HG03280 (cell line): Measurements from ENCODE around the gene PGM2L1.

Source experiments
- ATAC-seq: cut with Tn5 transposase; IDR thresholded peaks from one replicate; pipeline ENCODE4 v1.9.1; 2021; ENCODE audit warnings: mild to moderate bottlenecking, moderate library complexity; ENCODE audit not compliant: unreplicated experiment

The PGM2L1 gene

DNA sequence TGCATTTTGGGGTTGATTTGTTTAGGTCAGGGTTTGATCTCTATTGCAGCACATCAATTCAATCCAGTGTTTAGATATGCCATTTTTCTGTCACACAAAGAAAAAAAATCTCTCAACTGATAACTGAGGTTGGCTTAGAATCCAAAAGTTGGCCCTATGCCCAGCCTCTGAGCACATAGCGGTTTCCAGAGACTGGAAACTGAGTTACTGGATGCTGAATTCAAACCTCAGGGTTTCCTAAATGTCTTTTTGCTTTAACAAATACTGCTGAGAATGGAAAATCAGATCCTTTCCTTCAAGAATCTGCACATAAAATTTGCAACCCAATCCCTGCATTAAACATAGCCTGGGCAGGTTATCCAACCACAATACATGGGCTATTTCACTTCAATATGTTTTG lies 90.8 kb downstream of the PGM2L1 start:
- no peak for ATAC-seq

DNA sequence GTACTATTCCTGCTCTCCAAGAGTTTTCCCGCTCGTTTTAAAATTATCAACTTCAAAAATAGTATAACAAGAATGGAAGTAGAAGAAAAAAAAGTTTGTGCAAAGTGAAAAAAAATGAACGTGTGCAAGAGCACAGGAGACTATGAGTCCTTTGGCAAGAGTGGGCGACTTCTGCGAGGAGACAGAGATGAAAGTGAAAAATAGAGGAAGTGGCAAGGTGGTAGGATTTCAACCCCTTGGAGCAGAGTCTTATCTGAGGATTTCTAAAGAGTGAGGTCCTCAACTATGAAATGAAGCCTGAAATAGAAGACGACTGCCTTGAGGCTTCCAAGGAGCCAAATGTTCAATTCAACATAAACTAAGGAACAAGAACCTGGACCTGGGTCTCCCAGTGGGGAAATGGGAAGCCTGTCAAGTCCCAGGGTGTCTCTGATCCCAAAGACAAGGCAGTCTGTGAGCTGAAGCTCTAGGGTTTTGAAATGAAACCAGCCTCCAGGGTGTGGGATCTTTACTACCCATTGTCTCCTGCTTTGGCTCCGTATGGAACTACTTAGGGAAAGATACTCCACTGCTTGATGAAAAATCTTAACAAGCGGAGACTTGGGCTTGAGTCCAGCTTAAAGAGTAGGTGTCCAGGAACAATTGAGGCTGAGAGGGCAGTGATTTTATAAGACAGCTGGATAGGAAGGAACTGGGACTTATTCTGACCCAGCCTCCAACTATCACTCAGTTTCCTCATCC lies 91.6 kb downstream of the PGM2L1 start:
- no peak for ATAC-seq

DNA sequence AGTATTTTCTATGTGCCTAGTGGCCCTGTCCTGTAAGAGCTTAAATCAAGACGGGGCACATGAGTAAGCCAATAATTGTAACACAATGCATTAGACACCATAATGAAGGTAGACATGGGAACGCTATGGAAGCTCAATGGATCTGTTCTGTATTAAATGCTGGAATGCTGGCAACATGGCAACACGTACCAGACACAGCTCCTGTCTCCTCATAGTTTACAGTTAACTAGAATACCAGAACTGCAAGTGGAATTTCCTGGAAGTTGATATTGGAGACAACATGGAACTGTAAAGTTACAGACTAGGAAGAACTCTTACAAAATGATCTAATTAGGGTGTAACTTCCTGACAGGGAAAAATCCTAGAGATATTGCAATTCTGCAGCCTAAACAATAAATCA lies 99.2 kb downstream of the PGM2L1 start:
- ATAC-seq = no peak

DNA sequence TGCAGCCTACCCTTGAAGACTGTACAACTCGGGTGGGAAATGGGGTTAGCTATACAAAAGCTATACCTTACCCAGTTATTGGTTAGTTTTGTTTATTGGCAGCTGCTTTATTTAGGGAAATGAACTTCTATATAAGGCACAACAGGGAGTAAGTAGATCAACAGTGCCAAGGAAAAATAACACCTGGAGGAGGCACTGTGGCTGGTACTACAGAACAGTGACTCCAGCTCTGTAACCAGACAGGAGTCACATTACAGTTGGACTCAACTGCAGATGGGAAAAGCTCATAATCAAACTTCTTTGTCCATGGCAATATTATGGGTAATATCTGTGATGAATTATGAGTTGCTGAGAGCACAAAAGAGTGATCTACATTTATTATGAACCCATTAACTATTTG lies 100.7 kb downstream of the PGM2L1 start:
- no peak for ATAC-seq

DNA sequence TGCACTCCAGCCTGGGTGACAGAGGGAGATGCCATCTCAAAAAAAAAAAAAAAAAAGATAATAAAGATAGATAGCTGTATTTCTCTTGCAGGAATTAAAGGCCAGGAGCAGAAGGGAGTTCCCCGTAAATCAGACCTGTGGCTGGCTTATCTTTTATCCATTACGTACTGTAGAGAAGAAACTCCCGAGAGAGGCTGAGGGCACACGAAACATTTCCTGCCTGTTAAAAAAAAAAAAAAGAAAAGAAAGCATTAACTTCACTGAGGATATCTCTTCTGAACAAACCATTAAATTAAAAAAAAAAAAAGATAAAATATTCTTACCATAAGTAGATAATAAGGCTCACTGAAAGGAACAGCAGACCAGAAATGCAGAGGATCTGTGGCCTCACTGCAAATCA lies 109.3 kb downstream of the PGM2L1 start:
- no peak for ATAC-seq

DNA sequence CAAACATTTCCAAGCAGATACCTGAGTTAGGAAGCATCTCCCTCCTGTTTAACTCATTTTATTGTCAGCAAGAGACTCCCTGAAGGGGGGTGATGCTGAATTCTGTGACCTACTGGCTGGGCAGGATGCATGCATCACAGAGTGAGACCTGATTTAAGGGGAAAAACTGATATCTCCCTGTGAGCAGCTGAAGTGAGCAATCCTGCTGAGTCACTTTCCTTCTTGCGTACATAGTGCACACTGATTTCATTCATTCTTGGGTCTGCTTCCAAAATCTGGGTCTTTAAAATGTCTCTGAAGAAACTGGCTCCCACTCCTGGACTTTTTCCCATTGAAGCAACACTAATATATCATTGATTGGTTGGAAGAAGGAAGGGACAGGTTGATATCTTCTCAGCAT lies 110.1 kb downstream of the PGM2L1 start:
- no peak for ATAC-seq

DNA sequence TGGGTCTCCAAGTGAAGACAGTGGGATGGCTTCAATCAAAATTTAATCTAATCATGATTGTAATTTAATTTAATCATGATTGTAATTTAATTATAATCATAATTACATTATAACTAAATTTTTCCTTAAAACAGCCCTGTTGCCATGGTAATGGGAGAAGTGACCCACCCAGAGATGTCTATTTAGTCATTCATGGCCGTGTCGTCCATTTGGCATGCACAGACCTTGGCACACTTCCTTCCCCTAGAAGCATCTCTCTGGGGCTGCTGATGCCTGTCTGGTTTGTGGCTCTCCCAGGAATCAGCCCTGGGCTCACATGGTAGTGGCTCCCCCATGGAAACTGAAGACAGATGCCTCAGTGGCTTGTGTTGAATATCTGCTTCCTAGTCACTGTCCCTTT lies 113.8 kb downstream of the PGM2L1 start:
- ATAC-seq = no peak

DNA sequence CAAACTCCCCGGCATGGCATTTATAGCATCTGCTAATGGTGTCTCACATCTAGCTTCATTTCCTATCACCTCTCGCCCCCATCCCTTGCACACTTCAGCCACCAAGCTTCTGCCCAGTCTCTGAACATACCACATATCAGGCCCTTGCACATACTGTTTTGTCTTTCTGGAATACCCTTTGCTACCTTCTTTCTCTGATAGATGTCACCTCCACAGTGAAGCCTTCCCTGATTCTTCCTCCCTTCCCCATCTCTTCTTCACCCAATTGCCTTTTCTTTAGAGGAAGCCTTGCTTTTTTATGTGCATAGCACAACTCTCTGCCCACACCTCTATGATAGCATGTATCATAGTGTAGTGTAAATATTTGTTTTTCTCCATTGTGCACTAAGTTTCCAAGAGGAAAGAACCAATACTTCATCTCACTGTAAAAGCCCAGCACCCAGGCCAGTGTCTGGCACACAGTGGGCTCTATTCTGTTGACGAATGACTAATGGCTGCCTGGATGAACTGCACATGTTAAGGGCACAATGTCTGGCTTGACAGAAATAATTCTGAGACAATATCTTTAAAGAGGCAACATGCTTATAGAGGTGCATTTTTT lies 114.6 kb downstream of the PGM2L1 start:
- ATAC-seq = no peak

DNA sequence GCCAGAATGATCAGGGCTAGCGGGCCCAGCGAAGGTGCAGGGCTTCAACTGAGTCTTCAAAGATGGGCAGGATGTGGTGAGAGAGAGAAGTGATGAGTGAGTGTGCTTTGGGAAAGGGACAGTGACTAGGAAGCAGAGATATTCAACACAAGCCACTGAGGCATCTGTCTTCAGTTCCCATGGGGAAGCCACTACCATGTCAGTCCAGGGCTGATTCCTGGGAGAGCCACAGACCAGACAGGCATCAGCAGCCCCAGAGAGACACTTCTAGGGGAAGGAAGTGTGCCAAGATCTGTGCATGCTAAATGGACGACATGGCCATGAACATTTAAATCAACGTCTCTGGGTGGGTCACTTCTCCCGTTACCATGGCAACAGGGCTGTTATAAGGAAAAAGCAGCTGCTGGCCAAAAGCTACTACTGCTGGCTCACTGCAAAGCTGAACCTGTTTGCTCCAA lies 115.3 kb downstream of the PGM2L1 start:
- ATAC-seq = no peak

DNA sequence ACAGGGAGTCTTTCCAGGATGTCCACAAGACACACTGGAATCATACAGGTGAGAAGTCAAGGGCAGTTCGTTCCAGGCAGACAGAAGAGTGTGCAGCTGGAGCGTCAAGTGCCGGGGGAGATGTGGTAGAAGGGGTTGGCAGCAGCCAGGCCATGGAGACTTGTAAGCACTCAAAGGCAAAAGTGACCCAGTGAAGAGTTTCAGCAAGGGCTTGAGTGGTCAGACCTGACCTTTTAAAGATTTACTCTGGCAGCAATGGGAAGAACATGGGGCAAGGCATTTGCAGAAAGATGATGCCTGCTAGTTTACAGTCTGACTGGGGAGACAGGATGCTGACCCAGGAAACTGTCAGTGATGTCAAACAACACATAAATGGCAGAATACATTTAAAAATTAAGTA lies 115.8 kb downstream of the PGM2L1 start:
- no peak for ATAC-seq

DNA sequence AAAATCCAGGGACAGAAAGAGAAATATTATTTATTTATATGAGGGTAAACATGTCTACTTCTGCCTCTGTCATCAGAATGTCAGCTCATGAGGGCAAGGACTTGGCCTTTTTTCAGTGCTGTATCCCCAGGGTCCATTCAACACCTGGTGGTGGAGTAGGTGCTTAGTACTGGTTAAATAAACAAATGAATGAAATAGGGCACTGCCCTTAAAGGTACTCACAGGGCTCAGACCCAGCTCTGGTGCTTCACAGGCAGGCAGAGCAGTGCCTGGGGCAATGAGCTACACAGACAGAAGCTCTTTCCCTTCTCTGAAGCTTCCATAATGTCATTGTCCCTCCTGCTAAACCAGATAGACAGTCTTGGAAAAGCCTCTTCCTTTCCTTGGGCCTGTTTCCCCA lies 117.7 kb downstream of the PGM2L1 start:
- no peak for ATAC-seq
